HUES64 (cell line): ENCODE data around the gene CPAMD8.

Experiments used
- H3K27ac ChIP-seq: 2 replicates; pipeline ENCODE4 v1.7.0; 2013; ENCODE audit warnings: low read depth, low read length, inconsistent platforms
- H3K27me3 ChIP-seq: 2 replicates; pipeline ENCODE4 v1.6.1; 2013; ENCODE audit warnings: mild to moderate bottlenecking, low read length; ENCODE audit not compliant: insufficient read depth
- H3K36me3 ChIP-seq: 2 replicates; pipeline ENCODE4 v1.6.1; 2013; ENCODE audit warnings: mild to moderate bottlenecking, low read length; ENCODE audit not compliant: insufficient read depth
- H3K4me1 ChIP-seq: 2 replicates; pipeline ENCODE4 v1.6.1; 2013; ENCODE audit warnings: mild to moderate bottlenecking, low read length, moderate library complexity; ENCODE audit not compliant: insufficient read depth
- H3K4me3 ChIP-seq: 2 replicates; pipeline ENCODE4 v1.5.1; 2013; ENCODE audit warnings: mild to moderate bottlenecking, low read length, moderate library complexity
- H3K9ac ChIP-seq: 2 replicates; pipeline ENCODE4 v1.6.1; 2013; ENCODE audit warnings: mild to moderate bottlenecking, low read depth, low read length
- H3K9me3 ChIP-seq: 2 replicates; pipeline ENCODE4 v1.6.1; 2013; ENCODE audit warnings: low read depth, low read length; ENCODE audit not compliant: insufficient read depth
- WGBS: fragments of 150-250, 120-280 bp; methylation state at CpG from one replicate; pipeline ENCODE4 v1.1.7; 2013; ENCODE audit warnings: missing lambda C conversion rate; 5-methylcytosine and 5-hydroxymethylcytosine counted together

The CPAMD8 gene

DNA sequence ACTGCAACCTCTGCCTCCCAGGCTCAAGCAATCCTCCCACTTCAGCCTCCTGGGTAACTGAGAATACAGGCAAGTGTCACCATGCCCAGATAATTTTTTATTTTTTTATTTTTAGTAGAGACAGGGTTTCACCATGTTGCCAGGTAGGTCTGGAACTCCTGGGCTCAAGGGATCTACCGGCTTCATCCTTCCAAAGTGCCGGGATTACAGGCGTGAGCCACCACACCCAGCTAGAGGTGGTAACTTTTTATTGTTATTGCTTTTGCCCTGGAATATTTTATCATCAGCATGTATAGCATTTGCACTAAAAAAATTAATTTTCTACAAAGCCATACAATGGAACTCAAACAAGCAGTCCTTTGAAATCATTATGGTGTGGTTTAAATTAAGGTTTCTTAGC lies 34.6 kb upstream of the CPAMD8 start:
- WGBS: 98% methylated on average over 3 of the region's 3 CpGs
- peaks cover 85% of the 10 kb centered on the region for H3K36me3 ChIP-seq

GRCh38 chr19:17060802-17061201 lies 34.2 kb upstream of the CPAMD8 start:
- 96% methylated on average over 3 of the region's 3 CpGs for WGBS
- no peaks in the 10 kb centered on the region for H3K4me1 ChIP-seq
- H3K36me3 ChIP-seq: peaks cover 85% of the 10 kb centered on the region
- H3K27ac ChIP-seq: no peak overlapping the region
- no peaks in the 10 kb centered on the region for H3K27me3 ChIP-seq
- H3K9ac ChIP-seq: no peak overlapping the region
- H3K9me3 ChIP-seq: peaks cover 25% of the 10 kb centered on the region
- H3K4me3 ChIP-seq: no peak overlapping the region

More for the DNA sequence above, 34.6 kb upstream of the CPAMD8 start:
- no peak overlapping the region for H3K9ac ChIP-seq
- H3K9me3 ChIP-seq: peaks cover 25% of the 10 kb centered on the region
- no peak overlapping the region for H3K4me3 ChIP-seq
- no peaks in the 10 kb centered on the region for H3K4me1 ChIP-seq
- H3K27ac ChIP-seq: no peak overlapping the region
- no peaks in the 10 kb centered on the region for H3K27me3 ChIP-seq

- Histone ChIP-seq H3K36me3 (peaks cover 85% of the 10 kb centered on the region), H3K27me3 (no peaks in the 10 kb centered on the region)
- WGBS: 94% methylated on average over 8 of the region's 8 CpGs
Measured at GRCh38 chr19:17058236-17058635, 31.6 kb upstream of the CPAMD8 start.

GRCh38 chr19:17055636-17056035 lies 29.0 kb upstream of the CPAMD8 start:
- Histone ChIP-seq H3K9ac (no peak overlapping the region), H3K9me3 (peaks cover 25% of the 10 kb centered on the region), H3K27ac (no peak overlapping the region), H3K4me1 (no peaks in the 10 kb centered on the region), H3K4me3 (no peak overlapping the region), H3K36me3 (peaks cover 88% of the 10 kb centered on the region), H3K27me3 (no peaks in the 10 kb centered on the region)
- 96% methylated on average over 15 of the region's 15 CpGs for WGBS

More at GRCh38 chr19:17058236-17058635, 31.6 kb upstream of the CPAMD8 start:
- Histone ChIP-seq H3K9me3 (peaks cover 25% of the 10 kb centered on the region), H3K4me3 (no peak overlapping the region), H3K9ac (no peak overlapping the region), H3K4me1 (no peaks in the 10 kb centered on the region), H3K27ac (no peak overlapping the region)

- Histone ChIP-seq H3K9me3 (peaks cover 24% of the 10 kb centered on the region), H3K9ac (no peak overlapping the region), H3K27me3 (no peaks in the 10 kb centered on the region), H3K4me3 (no peak overlapping the region), H3K4me1 (no peaks in the 10 kb centered on the region), H3K36me3 (peaks cover 86% of the 10 kb centered on the region), H3K27ac (no peak overlapping the region)
- WGBS: 93% methylated on average over 3 of the region's 5 CpGs
Measured at GRCh38 chr19:17054746-17055145, 28.1 kb upstream of the CPAMD8 start.

DNA sequence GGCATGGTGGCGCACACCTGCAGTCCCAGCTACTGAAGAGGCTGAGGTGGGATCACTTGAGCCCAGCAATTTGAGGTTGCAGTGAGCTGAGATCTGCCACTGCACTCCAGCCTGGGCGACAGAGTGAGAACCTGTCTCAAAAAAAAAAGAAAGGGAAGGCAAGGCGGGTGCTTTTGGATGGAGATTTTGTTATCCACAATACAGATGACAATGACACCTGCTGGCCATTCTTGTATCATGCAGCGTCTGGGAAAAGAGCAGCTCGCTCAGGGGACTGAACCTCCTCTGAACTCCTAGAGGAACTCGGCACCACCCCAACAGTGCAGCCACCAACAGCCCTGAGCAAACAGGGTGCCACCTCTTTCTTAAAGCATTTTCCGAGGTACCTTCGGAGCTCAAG lies 25.8 kb upstream of the CPAMD8 start:
- Histone ChIP-seq H3K4me3 (no peak overlapping the region), H3K27ac (no peak overlapping the region), H3K27me3 (no peaks in the 10 kb centered on the region), H3K9ac (no peak overlapping the region), H3K9me3 (peaks cover 1% of the 10 kb centered on the region; the same call in 1 of the 2 replicates), H3K4me1 (no peaks in the 10 kb centered on the region), H3K36me3 (peaks cover 83% of the 10 kb centered on the region)
- WGBS: 67% methylated on average over 8 of the region's 8 CpGs

DNA sequence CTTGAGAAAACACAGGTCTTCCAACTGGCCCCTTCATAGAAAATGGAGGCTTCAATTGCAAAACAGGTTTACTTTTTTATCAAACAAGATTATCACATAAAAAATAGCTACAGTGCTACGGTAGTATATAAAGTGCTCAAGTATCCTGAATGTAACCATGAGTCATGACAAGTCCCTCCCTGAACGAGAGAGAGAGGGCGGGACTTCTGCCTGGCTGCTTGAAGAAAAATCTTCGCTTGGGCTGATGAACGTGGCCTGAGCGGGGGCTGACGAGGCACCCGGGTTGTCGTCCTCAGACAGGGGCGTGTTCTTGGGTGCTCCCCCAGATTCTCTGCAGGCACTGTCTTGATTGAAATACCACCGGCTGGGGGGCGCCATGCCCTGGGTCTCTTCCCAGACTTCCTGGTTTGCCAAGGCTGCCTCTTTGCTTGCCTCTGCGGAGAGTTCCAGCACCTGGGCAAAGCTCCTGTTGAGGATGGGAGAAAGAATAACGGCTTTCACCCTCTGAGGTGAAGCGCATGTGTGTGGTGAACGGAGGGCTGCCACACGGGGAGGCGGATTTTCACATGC lies 23.2 kb upstream of the CPAMD8 start:
- Histone ChIP-seq H3K4me1 (no peaks in the 10 kb centered on the region), H3K27me3 (no peaks in the 10 kb centered on the region), H3K9ac (no peak overlapping the region), H3K9me3 (no peaks in the 10 kb centered on the region), H3K36me3 (peaks cover 63% of the 10 kb centered on the region), H3K4me3 (no peak overlapping the region), H3K27ac (no peak overlapping the region)
- 94% methylated on average over 18 of the region's 18 CpGs for WGBS

- Histone ChIP-seq H3K4me1 (no peaks in the 10 kb centered on the region), H3K4me3 (no peak overlapping the region), H3K36me3 (peaks cover 56% of the 10 kb centered on the region), H3K27ac (no peak overlapping the region), H3K9ac (no peak overlapping the region), H3K27me3 (no peaks in the 10 kb centered on the region), H3K9me3 (no peaks in the 10 kb centered on the region)
- WGBS: 96% methylated on average over 16 of the region's 16 CpGs
Measured at GRCh38 chr19:17048885-17049453, 22.4 kb upstream of the CPAMD8 start.

- no peaks in the 10 kb centered on the region for H3K9me3 ChIP-seq
- H3K36me3 ChIP-seq: peaks cover 33% of the 10 kb centered on the region
- 88% methylated on average over 5 of the region's 5 CpGs for WGBS
- no peaks in the 10 kb centered on the region for H3K27me3 ChIP-seq
- no peak overlapping the region for H3K27ac ChIP-seq
- H3K9ac ChIP-seq: no peak overlapping the region
- no peaks in the 10 kb centered on the region for H3K4me1 ChIP-seq
- no peak overlapping the region for H3K4me3 ChIP-seq
Measured at GRCh38 chr19:17045907-17046502, 19.4 kb upstream of the CPAMD8 start.

- H3K27me3 ChIP-seq: no peaks in the 10 kb centered on the region
- H3K4me3 ChIP-seq: no peak overlapping the region
- H3K27ac ChIP-seq: no peak overlapping the region
- no peaks in the 10 kb centered on the region for H3K9me3 ChIP-seq
- 81% methylated on average over 7 of the region's 7 CpGs for WGBS
- H3K36me3 ChIP-seq: peaks cover 12% of the 10 kb centered on the region
- H3K9ac ChIP-seq: no peak overlapping the region
- no peaks in the 10 kb centered on the region for H3K4me1 ChIP-seq
Measured at GRCh38 chr19:17043744-17044143, 17.1 kb upstream of the CPAMD8 start.

DNA sequence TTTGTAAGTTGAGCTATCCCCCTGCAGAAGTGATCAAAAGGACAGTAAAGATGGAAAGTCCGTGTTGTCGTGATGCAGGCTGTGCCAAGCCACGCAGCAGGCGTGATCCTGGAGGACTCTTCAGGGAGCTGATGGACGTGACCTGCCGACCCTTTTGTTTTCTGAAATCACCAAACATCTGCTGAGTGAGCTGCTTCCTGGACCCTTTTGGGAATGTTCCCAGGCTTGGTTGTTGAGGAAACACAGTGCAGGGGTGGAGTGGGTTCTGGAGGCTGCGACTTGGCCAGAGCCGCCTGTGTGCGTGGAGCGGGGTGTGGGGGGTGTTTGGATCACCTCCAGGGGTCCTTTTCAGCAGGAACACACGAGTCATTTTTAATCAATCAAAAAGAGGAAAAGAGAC lies 15.4 kb upstream of the CPAMD8 start:
- Histone ChIP-seq H3K4me1 (no peaks in the 10 kb centered on the region), H3K27ac (no peak overlapping the region), H3K9me3 (no peaks in the 10 kb centered on the region), H3K36me3 (no peaks in the 10 kb centered on the region), H3K4me3 (no peak overlapping the region), H3K27me3 (no peaks in the 10 kb centered on the region), H3K9ac (no peak overlapping the region)
- 90% methylated on average over 11 of the region's 11 CpGs for WGBS
